ENCODE measurements around the gene SYT6.
A peak's percentile ranks its signal among the peaks of the same experiment; 100 is the strongest.

The SYT6 gene

GRCh38 chr1:114116086-114116485 is 37.6 kb downstream of the SYT6 start:
- DNase-seq, result no peak

- DNase-seq, result peak; percentile 58
These were observed 39.2 kb downstream of the SYT6 start for GRCh38 chr1:114114185-114115094.

GRCh38 chr1:114113411-114114184 is 40.1 kb downstream of the SYT6 start:
- no peak for DNase-seq

GRCh38 chr1:114112775-114113174 is 40.9 kb downstream of the SYT6 start:
- DNase-seq, result no peak

GRCh38 chr1:114111731-114112641 is 41.7 kb downstream of the SYT6 start:
- no peak for DNase-seq

- DNase-seq, result no peak
These were observed 43.7 kb downstream of the SYT6 start for GRCh38 chr1:114109981-114110380.

- no peak for DNase-seq
These were observed 44.9 kb downstream of the SYT6 start for GRCh38 chr1:114108751-114109255.

GRCh38 chr1:114107474-114108435 is 45.9 kb downstream of the SYT6 start:
- no peak for DNase-seq

- no peak for DNase-seq
These were observed 48.2 kb downstream of the SYT6 start for GRCh38 chr1:114105421-114105979.

- DNase-seq, result no peak
These were observed 48.7 kb downstream of the SYT6 start for GRCh38 chr1:114104949-114105348.

GRCh38 chr1:114103992-114104391 is 49.7 kb downstream of the SYT6 start:
- DNase-seq, result no peak

- no peak for DNase-seq
These were observed 51.5 kb downstream of the SYT6 start for GRCh38 chr1:114102136-114102535.

- no peak for DNase-seq
These were observed 53.5 kb downstream of the SYT6 start for GRCh38 chr1:114100148-114100547.

GRCh38 chr1:114099268-114099667 is 54.4 kb downstream of the SYT6 start:
- no peak for DNase-seq

- no peak for DNase-seq
These were observed 56.6 kb downstream of the SYT6 start for GRCh38 chr1:114097109-114097508.

- DNase-seq, result no peak
These were observed 59.0 kb downstream of the SYT6 start for GRCh38 chr1:114094675-114095074.

- DNase-seq, result no peak
These were observed 59.4 kb downstream of the SYT6 start for GRCh38 chr1:114094363-114094634.

GRCh38 chr1:114093624-114094362 is 59.9 kb downstream of the SYT6 start:
- peak; percentile 49 for DNase-seq

- DNase-seq, result no peak
These were observed 61.2 kb downstream of the SYT6 start for GRCh38 chr1:114092186-114093062.

GRCh38 chr1:114091711-114092110 is 62.0 kb downstream of the SYT6 start:
- DNase-seq, result no peak

Data from NK-92 treated with Interleukin-12 subunit alpha and Interleukin-12 subunit beta, amount 100 ng/mL, for 24 hours (cell line).